ENCODE data around the gene ITPA.

- TF ChIP-seq CTCF (IDR thresholded peaks at IDR 0.05) (no peak), POLR2A (IDR thresholded peaks at IDR 0.05) (no peak)
Measured at GRCh38 chr20:3238616-3239025, 29.3 kb downstream of the ITPA start.

All from body of pancreas (tissue), 4 donors.